Loucy (cell line): ENCODE results near the gene CUBN.

Experiments
- EZH2phosphoT487 ChIP-seq: fragments of 200-600 bp; IDR thresholded peaks from 2 replicates; pipeline ENCODE4 v1.6.1; 2018; ENCODE audit warnings: antibody characterized with exemption, mild to moderate bottlenecking, moderate library complexity, borderline replicate concordance
- TF ChIP-seq, protein P1 (sequence below): fragments of 200-600 bp; sonication (generic); conservative IDR thresholded peaks from 2 replicates; pipeline ENCODE4 v1.5.1; 2014; ENCODE audit warnings: mild to moderate bottlenecking, antibody characterized with exemption, low read length

- TF ChIP-seq, protein P1, sequence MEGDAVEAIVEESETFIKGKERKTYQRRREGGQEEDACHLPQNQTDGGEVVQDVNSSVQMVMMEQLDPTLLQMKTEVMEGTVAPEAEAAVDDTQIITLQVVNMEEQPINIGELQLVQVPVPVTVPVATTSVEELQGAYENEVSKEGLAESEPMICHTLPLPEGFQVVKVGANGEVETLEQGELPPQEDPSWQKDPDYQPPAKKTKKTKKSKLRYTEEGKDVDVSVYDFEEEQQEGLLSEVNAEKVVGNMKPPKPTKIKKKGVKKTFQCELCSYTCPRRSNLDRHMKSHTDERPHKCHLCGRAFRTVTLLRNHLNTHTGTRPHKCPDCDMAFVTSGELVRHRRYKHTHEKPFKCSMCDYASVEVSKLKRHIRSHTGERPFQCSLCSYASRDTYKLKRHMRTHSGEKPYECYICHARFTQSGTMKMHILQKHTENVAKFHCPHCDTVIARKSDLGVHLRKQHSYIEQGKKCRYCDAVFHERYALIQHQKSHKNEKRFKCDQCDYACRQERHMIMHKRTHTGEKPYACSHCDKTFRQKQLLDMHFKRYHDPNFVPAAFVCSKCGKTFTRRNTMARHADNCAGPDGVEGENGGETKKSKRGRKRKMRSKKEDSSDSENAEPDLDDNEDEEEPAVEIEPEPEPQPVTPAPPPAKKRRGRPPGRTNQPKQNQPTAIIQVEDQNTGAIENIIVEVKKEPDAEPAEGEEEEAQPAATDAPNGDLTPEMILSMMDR: no peak
- TF ChIP-seq EZH2phosphoT487: no peak
Measured at GRCh38 chr10:16902606-16903005, 227.0 kb downstream of the CUBN start.
